Thymus (tissue), 11 donors: ENCODE measurements around the gene COL23A1. TPM values are rescaled to one million over a fixed set of nuclear protein-coding genes. Genes with fewer than 3 reads are reported as not detected.

ENCODE experiments used
- DNase-seq, 9 donors: peaks; one replicate each; pipeline ENCODE4 v3.0.0-alpha.2; 2013; ENCODE audit warnings: low spot score in 9 of 9, low read depth in 6 of 9, missing footprints in 1 of 9
- H3K27ac ChIP-seq, 2 donors: one replicate each; pipeline ENCODE4 v1.5.1; 2013; ENCODE audit warnings: control low read depth in 1 of 2, low read depth in 1 of 2, low read length in 1 of 2, mild to moderate bottlenecking in 1 of 2, moderate library complexity in 1 of 2
- H3K27me3 ChIP-seq, 2 donors: one replicate each; pipeline ENCODE4 v1.5.1; 2013; ENCODE audit warnings: low read length in 1 of 2; ENCODE audit not compliant: control insufficient read depth in 2 of 2, insufficient read depth in 1 of 2
- H3K36me3 ChIP-seq, 2 donors: one replicate each; pipeline ENCODE4 v1.5.1; 2013; ENCODE audit warnings: low read length in 1 of 2, mild to moderate bottlenecking in 1 of 2, moderate library complexity in 1 of 2; ENCODE audit not compliant: control insufficient read depth in 2 of 2, insufficient read depth in 2 of 2
- H3K4me1 ChIP-seq, 2 donors: one replicate each; pipeline ENCODE4 v1.5.1; 2013; ENCODE audit warnings: low read length in 2 of 2; ENCODE audit not compliant: control insufficient read depth in 2 of 2, insufficient read depth in 2 of 2
- H3K4me3 ChIP-seq, 2 donors: one replicate each; pipeline ENCODE4 v1.5.1; 2013; ENCODE audit warnings: low read length in 2 of 2, control low read depth in 1 of 2, mild to moderate bottlenecking in 1 of 2
- H3K9me3 ChIP-seq, 2 donors: one replicate each; pipeline ENCODE4 v1.5.1; 2013; ENCODE audit warnings: low read length in 1 of 2, mild to moderate bottlenecking in 1 of 2; ENCODE audit not compliant: control insufficient read depth in 2 of 2, insufficient read depth in 1 of 2
- WGBS: extraction: QIAGEN DNeasy Blood & Tissue Kit; methylation state at CpG from one replicate; pipeline ENCODE4 v1.1.7; 2013; 5-methylcytosine and 5-hydroxymethylcytosine counted together
- polyA plus RNA-seq: library from polyadenylated mRNA; stranded (reverse); fragments of 200-250 nt; gene quantifications from one replicate; pipeline ENCODE4 v1.2.3, GENCODE V29; 2013
- total RNA-seq: library from RNA; stranded (reverse); fragments of 120-200 nt; gene quantifications from one replicate; pipeline ENCODE4 v1.2.4, GENCODE V29; 2013
- donor health status: healthy.

Gene COL23A1
- total and polyA plus RNA-seq, 2 donors: 1.5 to 2.6 TPM

- H3K4me1 ChIP-seq: peaks cover 67 to 97% of the 10 kb centered on the region in 2 donors
- H3K36me3 ChIP-seq: peaks cover 18 to 20% of the 10 kb centered on the region in 2 donors
- 96% methylated on average over 8 of the region's 8 CpGs for WGBS
These were observed 152.7 kb downstream of the COL23A1 start for GRCh38 chr5:178437386-178438075.

GRCh38 chr5:178436326-178436940 is 153.8 kb downstream of the COL23A1 start:
- Histone ChIP-seq H3K27ac (no peak overlapping the region), H3K4me1 (peaks cover 62 to 89% of the 10 kb centered on the region in 2 donors), H3K27me3 (no peaks in the 10 kb centered on the region), H3K36me3 (peaks cover 18 to 24% of the 10 kb centered on the region in 2 donors), H3K4me3 (no peak overlapping the region), H3K9me3 (no peaks in the 10 kb centered on the region)
- no peak for DNase-seq
- 60% methylated on average over 13 of the region's 13 CpGs for WGBS

More at GRCh38 chr5:178437386-178438075, 152.7 kb downstream of the COL23A1 start:
- no peak for DNase-seq
- Histone ChIP-seq H3K9me3 (no peaks in the 10 kb centered on the region), H3K27me3 (no peaks in the 10 kb centered on the region), H3K27ac (peak overlapping the region in 1 of 2 donors; percentile 44), H3K4me3 (no peak overlapping the region)

- peak overlapping the region in 1 of 2 donors; percentile 32 for H3K27ac ChIP-seq
- WGBS: 80% methylated on average over 22 of the region's 22 CpGs
- peaks cover 56 to 81% of the 10 kb centered on the region in 2 donors for H3K4me1 ChIP-seq
- H3K27me3 ChIP-seq: no peaks in the 10 kb centered on the region
- H3K9me3 ChIP-seq: no peaks in the 10 kb centered on the region
- H3K4me3 ChIP-seq: no peak overlapping the region
- no peak for DNase-seq
- H3K36me3 ChIP-seq: peaks cover 18 to 24% of the 10 kb centered on the region in 2 donors
These were observed 154.6 kb downstream of the COL23A1 start for GRCh38 chr5:178435321-178436238.

- Histone ChIP-seq H3K27me3 (no peaks in the 10 kb centered on the region), H3K9me3 (no peaks in the 10 kb centered on the region), H3K27ac (no peak overlapping the region), H3K36me3 (peaks cover 23 to 24% of the 10 kb centered on the region in 2 donors), H3K4me1 (peaks cover 52 to 76% of the 10 kb centered on the region in 2 donors), H3K4me3 (no peak overlapping the region)
- no peak for DNase-seq
- WGBS: 88% methylated on average over 17 of the region's 17 CpGs
These were observed 155.3 kb downstream of the COL23A1 start for GRCh38 chr5:178434851-178435250.

- H3K4me1 ChIP-seq: peaks cover 47 to 76% of the 10 kb centered on the region in 2 donors
- no peak overlapping the region for H3K27ac ChIP-seq
- no peaks in the 10 kb centered on the region for H3K27me3 ChIP-seq
- H3K9me3 ChIP-seq: no peaks in the 10 kb centered on the region
- H3K4me3 ChIP-seq: no peak overlapping the region
- peaks cover 28 to 30% of the 10 kb centered on the region in 2 donors for H3K36me3 ChIP-seq
- no peak for DNase-seq
- 98% methylated on average over 13 of the region's 13 CpGs for WGBS
These were observed 156.0 kb downstream of the COL23A1 start for GRCh38 chr5:178434016-178434761.

GRCh38 chr5:178433273-178433775 is 156.9 kb downstream of the COL23A1 start:
- no peak overlapping the region for H3K4me3 ChIP-seq
- WGBS: 99% methylated on average over 7 of the region's 7 CpGs
- peaks cover 32 to 34% of the 10 kb centered on the region in 2 donors for H3K36me3 ChIP-seq
- DNase-seq: no peak
- no peaks in the 10 kb centered on the region for H3K9me3 ChIP-seq
- H3K27me3 ChIP-seq: no peaks in the 10 kb centered on the region
- H3K4me1 ChIP-seq: peaks cover 38 to 71% of the 10 kb centered on the region in 2 donors
- no peak overlapping the region for H3K27ac ChIP-seq

- Histone ChIP-seq H3K27me3 (no peaks in the 10 kb centered on the region), H3K27ac (peak overlapping the region in 1 of 2 donors; percentile 20), H3K36me3 (peaks cover 35 to 36% of the 10 kb centered on the region in 2 donors), H3K4me3 (no peak overlapping the region), H3K4me1 (peaks cover 33 to 64% of the 10 kb centered on the region in 2 donors), H3K9me3 (no peaks in the 10 kb centered on the region)
- 77% methylated on average over 12 of the region's 12 CpGs for WGBS
- DNase-seq: no peak
These were observed 157.5 kb downstream of the COL23A1 start for GRCh38 chr5:178432421-178433272.

GRCh38 chr5:178431782-178432165 is 158.4 kb downstream of the COL23A1 start:
- 97% methylated on average over 5 of the region's 5 CpGs for WGBS
- H3K4me3 ChIP-seq: no peak overlapping the region
- no peak overlapping the region for H3K27ac ChIP-seq
- no peaks in the 10 kb centered on the region for H3K9me3 ChIP-seq
- no peaks in the 10 kb centered on the region for H3K27me3 ChIP-seq
- no peak for DNase-seq
- H3K36me3 ChIP-seq: peaks cover 30 to 34% of the 10 kb centered on the region in 2 donors
- peaks cover 24 to 55% of the 10 kb centered on the region in 2 donors for H3K4me1 ChIP-seq
